Measurements from ENCODE around the gene FBLN2.

- TF ChIP-seq CTCF (IDR thresholded peaks at IDR 0.05; ENCODE audit: low read depth, low read length, missing input control) (no peak), JUND (IDR thresholded peaks at IDR 0.05) (no peak), SP1 (IDR thresholded peaks at IDR 0.05) (no peak)
- TF ChIP-seq, protein P1, sequence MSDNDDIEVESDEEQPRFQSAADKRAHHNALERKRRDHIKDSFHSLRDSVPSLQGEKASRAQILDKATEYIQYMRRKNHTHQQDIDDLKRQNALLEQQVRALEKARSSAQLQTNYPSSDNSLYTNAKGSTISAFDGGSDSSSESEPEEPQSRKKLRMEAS (IDR thresholded peaks at IDR 0.05), result no peak
- TF ChIP-seq, protein P2, sequence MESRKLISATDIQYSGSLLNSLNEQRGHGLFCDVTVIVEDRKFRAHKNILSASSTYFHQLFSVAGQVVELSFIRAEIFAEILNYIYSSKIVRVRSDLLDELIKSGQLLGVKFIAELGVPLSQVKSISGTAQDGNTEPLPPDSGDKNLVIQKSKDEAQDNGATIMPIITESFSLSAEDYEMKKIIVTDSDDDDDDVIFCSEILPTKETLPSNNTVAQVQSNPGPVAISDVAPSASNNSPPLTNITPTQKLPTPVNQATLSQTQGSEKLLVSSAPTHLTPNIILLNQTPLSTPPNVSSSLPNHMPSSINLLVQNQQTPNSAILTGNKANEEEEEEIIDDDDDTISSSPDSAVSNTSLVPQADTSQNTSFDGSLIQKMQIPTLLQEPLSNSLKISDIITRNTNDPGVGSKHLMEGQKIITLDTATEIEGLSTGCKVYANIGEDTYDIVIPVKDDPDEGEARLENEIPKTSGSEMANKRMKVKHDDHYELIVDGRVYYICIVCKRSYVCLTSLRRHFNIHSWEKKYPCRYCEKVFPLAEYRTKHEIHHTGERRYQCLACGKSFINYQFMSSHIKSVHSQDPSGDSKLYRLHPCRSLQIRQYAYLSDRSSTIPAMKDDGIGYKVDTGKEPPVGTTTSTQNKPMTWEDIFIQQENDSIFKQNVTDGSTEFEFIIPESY (IDR thresholded peaks at IDR 0.05), result no peak
- TF ChIP-seq, protein P3, sequence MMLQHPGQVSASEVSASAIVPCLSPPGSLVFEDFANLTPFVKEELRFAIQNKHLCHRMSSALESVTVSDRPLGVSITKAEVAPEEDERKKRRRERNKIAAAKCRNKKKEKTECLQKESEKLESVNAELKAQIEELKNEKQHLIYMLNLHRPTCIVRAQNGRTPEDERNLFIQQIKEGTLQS (IDR thresholded peaks at IDR 0.05), result no peak
These were observed 17.9 kb downstream of the FBLN2 start for GRCh38 chr3:13566769-13567310.
